Adipocyte (in vitro differentiated cells): ENCODE results near the gene ATG7.
A peak's percentile ranks its signal among the peaks of the same experiment; 100 is the strongest.

Source experiments
- DNase-seq: peaks from one replicate; pipeline ENCODE4 v3.0.0-alpha.2; 2015; ENCODE audit warnings: low read depth
- H3K27me3 ChIP-seq: replicated peaks from 2 replicates; pipeline ENCODE4 v1.7.0; 2013; ENCODE audit warnings: mild to moderate bottlenecking, low read length, moderate library complexity; ENCODE audit not compliant: control insufficient read depth, insufficient read depth
- H3K36me3 ChIP-seq: 2 replicates; pipeline ENCODE4 v1.7.0; 2013; ENCODE audit warnings: low read length, mild to moderate bottlenecking, moderate library complexity; ENCODE audit not compliant: control insufficient read depth, insufficient read depth, severe bottlenecking
- H3K4me1 ChIP-seq: 2 replicates; pipeline ENCODE4 v1.7.0; 2013; ENCODE audit warnings: mild to moderate bottlenecking, low read length, moderate library complexity; ENCODE audit not compliant: control insufficient read depth, insufficient read depth
- H3K4me3 ChIP-seq: 2 replicates; pipeline ENCODE4 v1.7.0; 2013; ENCODE audit warnings: mild to moderate bottlenecking, low read length, moderate library complexity
- H3K9ac ChIP-seq: 2 replicates; pipeline ENCODE4 v1.7.0; 2013; ENCODE audit warnings: mild to moderate bottlenecking, low read length, moderate library complexity
- H3K9me3 ChIP-seq: 2 replicates; pipeline ENCODE4 v1.7.0; 2013; ENCODE audit warnings: mild to moderate bottlenecking, low read length, moderate library complexity; ENCODE audit not compliant: control insufficient read depth

The ATG7 gene

GRCh38 chr3:11381141-11381540, 108.9 kb downstream of the ATG7 start:
- no peak for DNase-seq
- Histone ChIP-seq H3K4me1 (peaks cover 25% of the 10 kb centered on the region), H3K27me3 (no peaks in the 10 kb centered on the region), H3K9ac (no peak overlapping the region), H3K36me3 (no peaks in the 10 kb centered on the region), H3K4me3 (no peak overlapping the region), H3K9me3 (no peaks in the 10 kb centered on the region)

GRCh38 chr3:11381563-11381962, 109.4 kb downstream of the ATG7 start:
- H3K4me1 ChIP-seq = peaks cover 28% of the 10 kb centered on the region
- no peak for DNase-seq
- H3K9me3 ChIP-seq = no peaks in the 10 kb centered on the region
- H3K27me3 ChIP-seq = no peaks in the 10 kb centered on the region
- no peak overlapping the region for H3K9ac ChIP-seq
- no peak overlapping the region for H3K4me3 ChIP-seq
- H3K36me3 ChIP-seq = no peaks in the 10 kb centered on the region

GRCh38 chr3:11382146-11382745, 110.0 kb downstream of the ATG7 start:
- Histone ChIP-seq H3K27me3 (no peaks in the 10 kb centered on the region), H3K9me3 (no peaks in the 10 kb centered on the region), H3K36me3 (no peaks in the 10 kb centered on the region), H3K4me3 (no peak overlapping the region), H3K4me1 (peaks cover 35% of the 10 kb centered on the region), H3K9ac (no peak overlapping the region)
- DNase-seq = no peak

- Histone ChIP-seq H3K4me1 (peaks cover 36% of the 10 kb centered on the region), H3K36me3 (no peaks in the 10 kb centered on the region), H3K9me3 (no peaks in the 10 kb centered on the region), H3K4me3 (no peak overlapping the region), H3K27me3 (no peaks in the 10 kb centered on the region), H3K9ac (no peak overlapping the region)
- no peak for DNase-seq
Observed at GRCh38 chr3:11384074-11384473, 111.9 kb downstream of the ATG7 start.

GRCh38 chr3:11385326-11385725, 113.1 kb downstream of the ATG7 start:
- no peak overlapping the region for H3K9ac ChIP-seq
- DNase-seq = peak; percentile 55
- H3K36me3 ChIP-seq = no peaks in the 10 kb centered on the region
- H3K27me3 ChIP-seq = no peaks in the 10 kb centered on the region
- peaks cover 6% of the 10 kb centered on the region for H3K9me3 ChIP-seq
- H3K4me1 ChIP-seq = peaks cover 41% of the 10 kb centered on the region
- no peak overlapping the region for H3K4me3 ChIP-seq

- H3K4me3 ChIP-seq = no peak overlapping the region
Observed at GRCh38 chr3:11385891-11386290, 113.7 kb downstream of the ATG7 start.

GRCh38 chr3:11386465-11387113, 114.4 kb downstream of the ATG7 start:
- H3K4me1 ChIP-seq = peaks cover 53% of the 10 kb centered on the region
- no peaks in the 10 kb centered on the region for H3K36me3 ChIP-seq
- H3K4me3 ChIP-seq = no peak overlapping the region
- DNase-seq = no peak
- H3K9me3 ChIP-seq = peaks cover 6% of the 10 kb centered on the region
- no peak overlapping the region for H3K9ac ChIP-seq
- no peaks in the 10 kb centered on the region for H3K27me3 ChIP-seq

More at GRCh38 chr3:11385891-11386290, 113.7 kb downstream of the ATG7 start:
- no peaks in the 10 kb centered on the region for H3K27me3 ChIP-seq
- H3K4me1 ChIP-seq = peaks cover 47% of the 10 kb centered on the region
- peak; percentile 15 for DNase-seq
- H3K9ac ChIP-seq = no peak overlapping the region
- no peaks in the 10 kb centered on the region for H3K36me3 ChIP-seq
- H3K9me3 ChIP-seq = peaks cover 6% of the 10 kb centered on the region

GRCh38 chr3:11389386-11390268, 117.4 kb downstream of the ATG7 start:
- Histone ChIP-seq H3K27me3 (no peaks in the 10 kb centered on the region), H3K4me1 (peaks cover 54% of the 10 kb centered on the region)

GRCh38 chr3:11390411-11391131, 118.4 kb downstream of the ATG7 start:
- no peak overlapping the region for H3K4me3 ChIP-seq
- DNase-seq = no peak

More at GRCh38 chr3:11389386-11390268, 117.4 kb downstream of the ATG7 start:
- no peak for DNase-seq
- Histone ChIP-seq H3K36me3 (no peaks in the 10 kb centered on the region), H3K9ac (no peak overlapping the region), H3K9me3 (peaks cover 6% of the 10 kb centered on the region), H3K4me3 (no peak overlapping the region)

GRCh38 chr3:11391174-11391879, 119.1 kb downstream of the ATG7 start:
- DNase-seq = no peak
- Histone ChIP-seq H3K4me1 (peaks cover 38% of the 10 kb centered on the region), H3K9ac (no peak overlapping the region), H3K9me3 (peaks cover 6% of the 10 kb centered on the region), H3K36me3 (no peaks in the 10 kb centered on the region), H3K27me3 (no peaks in the 10 kb centered on the region), H3K4me3 (no peak overlapping the region)

More at GRCh38 chr3:11390411-11391131, 118.4 kb downstream of the ATG7 start:
- Histone ChIP-seq H3K9me3 (peaks cover 6% of the 10 kb centered on the region), H3K36me3 (no peaks in the 10 kb centered on the region), H3K9ac (no peak overlapping the region), H3K4me1 (peaks cover 45% of the 10 kb centered on the region), H3K27me3 (no peaks in the 10 kb centered on the region)
